HG03159 (cell line): Measurements from ENCODE around the gene COMT.

Experiments
- ATAC-seq: cut with Tn5 transposase; IDR thresholded peaks from one replicate; pipeline ENCODE4 v1.9.1; 2021; ENCODE audit warnings: mild to moderate bottlenecking, moderate library complexity; ENCODE audit not compliant: unreplicated experiment

The COMT gene

DNA sequence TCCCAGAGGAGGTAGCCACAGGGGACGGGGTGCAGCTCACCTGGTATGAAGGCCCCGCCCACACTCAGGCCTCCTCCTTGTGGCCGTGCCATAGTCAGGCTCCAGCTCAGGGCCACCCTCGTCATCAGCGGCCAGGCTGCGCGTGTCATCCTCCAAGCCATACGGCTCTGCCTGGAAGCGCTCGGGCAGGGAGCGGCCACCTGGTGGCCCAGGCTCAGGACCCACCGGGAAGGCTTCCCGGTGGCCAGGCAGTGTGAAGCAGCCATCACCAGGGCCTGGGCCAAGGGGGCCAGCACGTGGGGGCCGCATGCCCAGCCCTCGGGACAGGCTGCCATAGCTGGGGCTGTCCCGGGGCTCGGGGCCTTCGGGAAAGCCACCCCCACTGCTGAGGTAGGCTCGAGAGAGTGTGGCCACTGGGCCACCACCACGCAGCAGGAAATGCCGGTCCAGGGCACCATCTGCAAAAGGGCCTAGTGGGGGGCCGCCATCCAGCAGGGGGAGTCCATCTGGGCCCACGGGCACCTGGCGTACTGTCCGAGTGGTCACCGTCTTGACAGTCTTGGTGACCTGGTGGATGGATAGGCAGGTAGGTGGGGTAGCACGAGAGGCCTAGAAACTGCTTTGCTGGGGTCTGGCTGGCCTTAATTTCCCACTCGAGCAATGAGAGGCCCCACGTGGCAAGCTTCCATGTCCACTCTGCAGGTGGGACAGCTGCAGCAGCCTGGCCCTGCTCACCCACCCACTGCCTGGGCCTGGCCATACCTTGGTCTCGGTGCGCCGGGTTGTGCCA is 39.8 kb downstream of the COMT start:
- ATAC-seq, result no peak

GRCh38 chr22:19981961-19982920 is 40.7 kb downstream of the COMT start:
- ATAC-seq, result no peak

DNA sequence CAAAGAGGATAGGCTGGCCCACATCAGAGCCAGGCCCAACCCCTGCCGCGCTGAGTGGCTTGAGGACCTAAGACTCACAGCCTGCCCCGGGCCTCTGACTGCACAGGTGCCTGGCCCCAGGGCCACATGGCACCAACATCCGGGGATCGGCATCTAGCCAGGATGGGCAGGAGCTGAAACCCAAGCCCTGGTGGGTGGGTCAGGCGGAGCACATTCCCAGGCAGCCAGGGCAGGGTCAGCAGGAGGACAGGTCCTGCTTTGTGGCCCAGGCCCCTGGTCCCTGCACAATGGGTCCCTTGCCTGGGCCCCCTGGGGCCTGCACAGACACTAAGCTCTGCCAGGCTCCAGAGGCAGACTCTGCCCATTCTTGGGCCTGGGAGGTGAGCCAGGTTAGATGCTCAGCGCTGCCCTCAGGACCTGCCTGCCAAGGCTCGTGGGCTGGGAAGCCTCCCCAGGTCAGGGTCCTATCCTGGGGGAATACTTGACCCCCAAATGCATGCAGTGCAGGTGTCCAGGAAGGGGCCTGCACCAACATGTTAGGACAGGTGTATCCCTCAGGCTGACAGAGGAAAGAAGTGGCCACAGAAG is 41.5 kb downstream of the COMT start:
- no peak for ATAC-seq

DNA sequence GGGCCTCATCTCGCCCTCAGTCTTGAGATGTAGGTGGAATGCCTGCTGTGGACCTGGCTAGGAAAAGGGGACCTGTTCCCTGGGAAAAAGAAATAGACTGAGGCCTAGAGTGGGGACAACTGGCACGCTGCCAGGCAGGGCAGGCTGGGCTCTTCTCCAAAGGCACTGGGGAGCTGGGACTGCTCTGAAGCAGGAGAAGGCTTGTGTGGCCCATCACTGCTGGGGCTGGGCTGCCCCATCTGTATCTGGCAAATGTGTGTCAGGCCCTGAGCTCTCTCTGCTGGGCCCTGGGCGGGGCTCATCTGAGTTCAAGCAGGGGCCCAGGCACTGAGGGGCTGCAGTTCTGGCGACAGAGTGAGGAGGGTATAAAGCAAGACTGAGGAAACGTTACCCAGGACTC is 42.2 kb downstream of the COMT start:
- ATAC-seq, result no peak

GRCh38 chr22:19984201-19984753 is 42.7 kb downstream of the COMT start:
- ATAC-seq, result no peak

GRCh38 chr22:19984851-19985811 is 43.6 kb downstream of the COMT start:
- no peak for ATAC-seq

DNA sequence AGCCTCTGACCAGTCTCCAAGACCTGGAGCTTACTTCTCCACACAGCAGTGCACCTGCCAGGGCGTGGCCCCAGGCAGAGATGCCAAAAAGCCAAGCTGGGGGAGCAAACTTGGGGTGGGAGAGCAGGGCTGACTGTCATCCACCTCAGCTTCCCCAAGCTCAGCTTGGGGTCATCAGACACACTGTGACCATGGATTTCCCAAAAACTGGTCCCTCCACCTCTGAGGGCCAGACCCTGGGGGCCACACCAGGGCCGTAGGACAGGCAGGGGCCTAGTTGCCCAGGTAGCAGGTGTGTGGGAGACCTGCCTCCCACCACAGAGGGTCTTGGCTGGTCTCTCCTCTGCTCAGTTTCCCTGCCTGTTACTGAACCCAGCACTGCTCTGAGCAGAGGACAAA is 44.4 kb downstream of the COMT start:
- no peak for ATAC-seq

DNA sequence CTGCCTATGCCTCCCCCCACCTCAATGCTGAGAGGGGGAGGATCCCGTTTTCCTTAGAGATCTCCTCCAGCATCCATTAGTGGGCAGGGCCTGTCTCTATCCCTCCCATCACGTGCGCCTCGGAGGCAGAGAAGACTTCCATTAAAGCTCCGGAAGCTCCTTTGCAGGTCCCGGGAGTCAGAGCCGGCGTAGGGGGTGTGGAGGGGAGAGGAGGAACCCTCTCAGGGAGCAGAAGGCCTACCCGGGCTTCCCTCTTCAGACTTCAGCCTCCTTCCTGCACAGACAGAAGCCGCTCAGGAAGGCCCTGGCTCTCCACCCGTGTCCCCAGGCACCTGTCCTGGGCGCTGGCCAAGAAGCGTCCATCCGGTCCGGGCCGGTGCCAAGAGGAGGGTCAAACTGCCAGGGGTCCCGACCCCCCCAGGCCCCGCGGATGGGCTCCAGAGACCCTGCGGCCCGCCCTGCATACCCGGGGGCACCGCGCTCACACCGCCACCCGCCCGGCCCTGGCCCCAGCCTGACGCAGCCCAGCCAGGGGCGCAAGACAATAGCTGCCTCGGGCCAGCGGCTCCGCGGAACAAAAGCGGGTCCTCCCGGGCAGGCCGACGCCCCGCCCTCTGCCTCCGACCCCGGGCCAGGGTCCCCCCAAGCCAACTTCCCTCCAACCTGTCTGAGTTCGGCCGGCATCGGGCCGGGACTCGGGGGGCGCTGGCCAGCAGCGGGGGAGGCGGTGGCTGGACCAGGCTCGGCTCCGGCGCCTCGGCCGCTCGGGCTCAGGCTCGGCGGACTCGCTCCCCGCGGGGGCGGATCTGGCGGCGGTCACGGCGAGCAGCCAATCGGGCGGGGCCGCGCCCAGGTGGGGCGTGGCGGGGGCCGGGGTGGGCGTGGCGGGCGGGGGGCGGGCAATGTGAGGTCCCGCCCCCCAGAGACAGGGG is 45.1 kb downstream of the COMT start:
- no peak for ATAC-seq

DNA sequence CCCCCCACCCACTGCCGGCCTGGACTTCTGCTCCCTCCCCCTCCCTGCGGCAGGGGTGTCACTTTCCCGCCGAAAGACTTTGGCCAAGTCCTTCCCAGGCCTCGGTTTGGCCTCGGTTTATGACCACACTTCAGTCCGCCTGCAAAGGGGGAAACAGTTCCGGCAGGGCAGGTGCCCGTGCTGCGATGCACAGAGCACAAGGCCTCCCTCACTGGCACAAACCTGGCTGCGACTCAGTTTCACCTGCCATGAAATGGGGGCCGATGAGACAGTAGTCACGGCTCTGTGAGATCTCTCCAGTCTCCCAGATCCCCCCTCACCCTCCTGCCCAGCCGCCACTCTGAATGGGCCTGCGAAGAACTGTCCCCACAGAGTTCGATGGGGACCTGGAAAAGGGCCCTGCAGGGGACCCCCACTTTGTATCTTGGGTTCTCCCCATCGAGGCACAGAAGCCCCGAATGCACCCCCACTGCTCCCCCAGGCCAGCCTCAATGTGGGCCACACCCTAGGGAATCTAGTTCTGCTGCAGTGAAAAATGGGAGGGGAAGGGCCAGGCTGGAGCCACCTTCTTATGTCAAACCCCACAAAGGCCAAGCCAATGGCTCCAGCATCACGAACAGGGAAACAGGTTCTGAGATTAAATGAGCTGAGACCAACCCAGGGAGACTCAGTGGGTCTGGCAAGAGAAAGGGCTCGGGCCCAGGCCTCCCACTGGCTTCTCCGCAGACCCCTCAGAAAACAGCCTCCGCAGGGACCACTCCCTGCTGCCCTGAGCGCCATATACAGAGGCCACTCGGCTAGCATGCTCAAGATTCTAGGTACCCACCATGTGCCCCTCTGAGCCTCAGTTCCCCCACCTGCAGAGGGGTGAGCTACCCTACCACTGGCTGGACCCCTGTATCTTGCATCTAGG is 46.1 kb downstream of the COMT start:
- no peak for ATAC-seq

GRCh38 chr22:19988331-19988808 is 46.8 kb downstream of the COMT start:
- no peak for ATAC-seq

DNA sequence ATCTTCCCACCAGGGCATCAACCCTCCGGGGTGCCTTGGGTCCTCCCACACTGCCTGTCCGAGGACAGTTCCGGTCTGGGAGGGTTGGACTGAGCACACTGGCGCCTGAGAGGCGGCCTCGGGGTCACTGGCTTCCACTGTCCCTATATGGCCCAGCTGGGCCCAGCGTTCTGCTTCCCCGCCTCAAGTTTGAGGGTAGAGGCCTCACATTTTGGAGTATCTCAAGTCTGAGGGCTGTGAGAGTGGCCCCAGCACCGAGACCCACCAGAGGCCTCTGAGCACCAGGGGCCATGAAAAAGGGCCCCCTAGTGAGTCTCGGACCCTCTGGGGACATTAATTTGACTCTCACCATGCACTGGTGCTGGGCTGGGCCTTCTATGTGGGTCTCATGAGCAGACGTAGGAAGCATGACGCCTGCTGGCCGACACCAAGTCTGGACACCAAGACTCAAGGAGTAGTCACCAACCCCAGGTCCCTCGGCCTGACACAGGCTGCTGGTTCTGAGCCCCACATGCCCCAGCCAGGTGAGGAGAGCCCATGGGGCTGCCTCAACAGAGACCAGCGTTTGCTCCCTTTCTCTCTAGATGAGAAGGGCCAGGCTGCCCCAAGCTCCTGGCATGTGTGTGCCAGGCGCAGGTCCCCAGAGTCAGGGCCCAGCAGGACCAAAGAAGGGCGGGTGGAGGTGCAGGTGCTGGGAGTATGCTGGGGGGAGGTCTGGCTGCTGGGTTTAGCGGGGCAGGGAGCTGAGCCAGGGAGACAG is 47.6 kb downstream of the COMT start:
- no peak for ATAC-seq

DNA sequence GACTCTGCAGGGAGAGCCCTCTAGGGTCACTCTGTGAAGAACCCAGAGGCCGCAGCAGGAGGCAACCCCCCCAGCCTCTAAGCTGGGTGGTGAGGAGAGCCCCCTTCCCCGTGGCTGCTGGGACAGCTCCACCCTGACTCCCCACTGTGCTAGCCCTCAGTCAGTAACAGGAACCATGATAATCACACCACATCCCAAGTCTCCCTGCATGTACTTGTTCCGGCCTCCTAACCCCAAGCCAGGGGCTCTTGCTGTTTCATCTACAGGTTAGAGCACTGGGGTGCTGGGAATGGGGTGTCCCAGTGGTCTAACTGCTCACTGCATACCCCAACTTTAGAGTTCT is 48.1 kb downstream of the COMT start:
- ATAC-seq, result no peak

DNA sequence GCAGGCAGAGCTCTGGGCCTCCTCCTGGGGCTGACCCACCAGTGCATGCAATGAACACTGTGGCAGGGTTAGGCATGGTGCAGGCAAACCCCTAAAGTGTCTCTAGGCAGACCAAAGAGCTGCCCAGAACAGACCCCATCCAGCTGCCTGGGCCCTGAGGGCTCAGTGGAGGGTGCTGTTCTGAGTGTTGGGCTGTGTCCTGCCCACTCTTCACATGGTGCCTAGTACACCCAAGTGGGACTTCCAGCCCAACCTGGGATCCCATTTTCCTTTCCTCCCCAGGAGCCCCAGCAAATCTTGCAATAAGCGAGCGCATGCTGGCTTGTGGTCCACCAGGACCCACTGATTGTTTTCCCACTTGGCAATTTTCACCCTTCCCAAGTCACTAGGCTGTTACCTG is 48.6 kb downstream of the COMT start:
- ATAC-seq, result no peak

DNA sequence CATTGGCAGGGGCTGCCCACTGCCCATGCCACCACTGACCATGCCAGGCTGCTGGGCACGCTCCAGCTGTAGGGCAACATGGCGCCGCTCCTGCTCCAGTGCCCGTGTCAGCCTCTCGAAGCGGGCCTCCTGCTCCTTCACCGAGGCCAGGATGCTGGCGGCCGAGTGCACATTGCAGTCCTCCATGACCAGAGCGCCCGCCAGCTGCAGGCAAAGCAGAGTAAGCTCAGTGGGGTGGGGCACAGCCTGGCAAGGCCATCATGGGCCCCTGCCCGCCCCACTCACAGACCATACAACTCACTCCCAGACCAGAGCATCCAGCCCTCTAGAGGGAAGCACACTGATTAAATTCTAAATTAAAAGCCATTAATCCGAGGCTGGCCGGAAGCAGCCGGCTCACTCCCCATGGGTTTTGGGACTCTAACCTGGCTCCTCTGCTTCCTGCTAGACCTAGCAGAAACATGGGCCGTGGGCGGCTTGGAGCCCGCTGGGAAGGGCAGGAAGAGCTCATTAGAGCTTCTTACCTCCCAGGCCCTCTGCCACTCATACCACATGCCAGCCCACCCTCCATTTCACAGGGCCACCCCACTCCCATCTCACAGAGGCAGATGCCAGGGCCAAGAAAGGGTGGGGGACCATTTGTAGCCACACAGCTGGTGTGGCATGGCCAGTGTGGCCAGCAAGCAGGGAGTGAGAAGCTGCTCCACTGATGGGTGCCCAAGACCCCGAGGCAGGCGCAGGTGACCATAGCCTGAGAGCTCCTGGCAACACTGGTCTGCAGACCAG is 49.2 kb downstream of the COMT start:
- ATAC-seq, result no peak

GRCh38 chr22:19991395-19991644 is 49.7 kb downstream of the COMT start:
- no peak for ATAC-seq

DNA sequence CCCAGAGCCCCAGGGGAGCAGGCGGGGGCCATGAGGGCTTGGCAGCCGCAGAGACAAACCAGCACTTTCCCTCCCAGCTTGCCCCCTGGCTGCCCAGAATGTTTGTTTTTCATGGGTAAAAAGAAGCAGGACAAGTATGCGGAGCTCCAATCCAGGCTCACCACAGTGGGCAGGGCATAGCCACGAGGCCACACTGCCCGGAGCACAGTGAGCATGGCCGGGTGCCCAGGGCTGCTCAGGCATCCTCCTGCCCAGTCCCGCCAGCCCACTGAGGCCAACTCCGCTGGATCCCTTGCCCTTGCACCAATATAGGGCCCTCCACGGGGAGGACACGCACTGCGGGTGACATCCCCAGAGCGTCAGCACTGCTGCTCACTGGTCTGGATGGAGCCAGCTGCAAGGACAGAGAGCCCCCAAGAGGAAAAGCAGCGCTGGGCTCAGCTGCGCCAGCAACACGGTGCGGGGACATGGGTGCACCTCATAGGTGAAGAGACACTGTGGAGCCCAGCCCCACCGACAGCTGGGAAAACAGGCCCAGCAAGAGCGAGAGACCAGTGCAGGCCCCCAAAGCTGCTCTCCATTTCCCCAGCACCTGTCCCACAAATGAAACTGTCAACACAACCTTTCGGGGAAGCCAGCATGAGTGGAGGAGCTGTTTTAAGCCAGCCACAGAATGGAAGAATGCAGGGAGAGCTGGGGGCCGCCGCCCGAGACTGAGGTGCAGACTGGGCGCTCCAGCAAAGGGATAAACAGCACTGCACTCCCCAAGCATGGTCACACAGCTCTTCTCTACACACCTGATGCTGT is 50.3 kb downstream of the COMT start:
- ATAC-seq, result no peak
